Measurements from ENCODE around the gene BST1.
"Not testable (repeated sequence)": the region's sequence is repeated elsewhere in the genome, so short reads cannot be mapped to it uniquely, and the experiment has no call there.

BST1 gene

GRCh38 chr4:15725608-15726007 is 22.7 kb downstream of the BST1 start:
- no peak for DNase-seq (ENCODE audit: low read depth)
- no peak for TF ChIP-seq CTCF (IDR thresholded peaks at IDR 0.05; ENCODE audit: insufficient read depth, low read depth, low read length, missing control alignments)
- H3K4me3 ChIP-seq (ENCODE audit: low read length), result no peak overlapping the region

GRCh38 chr4:15729910-15730533 is 27.2 kb downstream of the BST1 start:
- no peak overlapping the region for H3K4me3 ChIP-seq (ENCODE audit: low read length)
- peak; percentile 51 for DNase-seq (ENCODE audit: low read depth)
- peak; percentile 78 for TF ChIP-seq CTCF (IDR thresholded peaks at IDR 0.05; ENCODE audit: insufficient read depth, low read depth, low read length, missing control alignments)

DNA sequence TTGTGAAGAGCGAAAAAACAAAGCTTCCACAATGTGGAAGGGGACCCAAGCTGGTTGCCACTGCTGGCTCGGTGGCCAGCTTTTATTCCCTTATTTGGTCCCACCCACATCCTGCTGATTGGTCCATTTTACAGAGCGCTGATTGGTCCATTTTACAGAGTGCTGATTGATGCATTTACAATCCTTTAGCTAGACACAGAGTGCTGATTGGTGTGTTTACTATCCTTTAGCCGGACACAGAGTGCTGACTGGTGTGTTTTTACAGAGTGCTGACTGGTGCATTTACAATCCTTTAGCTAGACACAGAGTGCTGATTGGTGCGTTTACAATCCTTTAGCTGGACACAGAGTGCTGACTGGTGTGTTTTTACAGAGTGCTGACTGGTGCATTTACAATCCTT is 30.2 kb downstream of the BST1 start:
- not testable (repeated sequence) for DNase-seq (ENCODE audit: low read depth); H3K4me3 ChIP-seq (ENCODE audit: low read length)

GRCh38 chr4:15735536-15735935 is 32.7 kb downstream of the BST1 start:
- no peak for DNase-seq (ENCODE audit: low read depth)
- TF ChIP-seq CTCF (IDR thresholded peaks at IDR 0.05; ENCODE audit: insufficient read depth, low read depth, low read length, missing control alignments), result no peak

GRCh38 chr4:15736514-15737050 is 33.7 kb downstream of the BST1 start:
- no peak for TF ChIP-seq CTCF (IDR thresholded peaks at IDR 0.05; ENCODE audit: insufficient read depth, low read depth, low read length, missing control alignments)
- no peak overlapping the region for H3K4me3 ChIP-seq (ENCODE audit: low read length)
- no peak for DNase-seq (ENCODE audit: low read depth)

More at GRCh38 chr4:15735536-15735935, 32.7 kb downstream of the BST1 start:
- H3K4me3 ChIP-seq (ENCODE audit: low read length), result no peak overlapping the region

GRCh38 chr4:15737255-15737654 is 34.4 kb downstream of the BST1 start:
- DNase-seq (ENCODE audit: low read depth), result no peak
- no peak for TF ChIP-seq CTCF (IDR thresholded peaks at IDR 0.05; ENCODE audit: insufficient read depth, low read depth, low read length, missing control alignments)
- no peak overlapping the region for H3K4me3 ChIP-seq (ENCODE audit: low read length)

DNA sequence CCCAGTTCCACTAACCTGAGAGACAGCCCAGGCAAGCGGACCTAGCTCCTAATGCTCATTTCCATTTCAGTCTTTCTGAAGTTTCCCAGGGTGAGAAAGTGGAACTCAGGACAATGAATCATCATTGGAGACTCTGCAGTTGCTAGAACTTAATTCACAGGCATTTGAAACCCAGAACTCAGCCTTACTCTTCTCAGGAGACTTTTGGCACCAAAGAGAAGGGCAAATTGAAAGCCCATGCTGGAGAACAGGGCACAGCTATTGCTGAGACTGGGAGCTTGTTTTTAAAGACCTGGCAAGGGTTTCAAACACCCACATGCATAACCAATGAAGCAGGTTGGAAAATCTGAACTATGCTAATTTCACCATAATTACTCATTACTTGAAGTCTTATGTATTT is 36.0 kb downstream of the BST1 start:
- peak; percentile 17 for DNase-seq (ENCODE audit: low read depth)

More for the DNA sequence above, 36.0 kb downstream of the BST1 start:
- H3K4me3 ChIP-seq (ENCODE audit: low read length), result no peak overlapping the region
- no peak for TF ChIP-seq CTCF (IDR thresholded peaks at IDR 0.05; ENCODE audit: insufficient read depth, low read depth, low read length, missing control alignments)
